WTC11 (cell line): Measurements from ENCODE around the gene PCDHA13. TPM values are rescaled to one million over a fixed set of nuclear protein-coding genes. Genes with fewer than 3 reads are reported as not detected.
"Not testable (repeated sequence)": the region's sequence is repeated elsewhere in the genome, so short reads cannot be mapped to it uniquely, and the experiment has no call there.

Source experiments
- ATAC-seq: fragments of 200-7000 bp; cut with Tn5 transposase; 2 replicates; pipeline ENCODE4 v1.10.0; 2021; ENCODE audit warnings: mild to moderate bottlenecking, moderate library complexity
- CTCF ChIA-PET: fragments of 300-600 bp; sonication (Branson Sonifier 250); formaldehyde crosslinking; loops from one replicate; lab custom pipeline; 2021; ENCODE audit warnings: antibody characterized with exemption; lab: Charles Lee
- POLR2A ChIA-PET: fragments of 350-600 bp; sonication (Branson Sonifier 250); formaldehyde crosslinking; loops from one replicate; lab custom pipeline; 2021; ENCODE audit warnings: antibody characterized with exemption; lab: Charles Lee
- DNase-seq: peaks from one replicate; pipeline ENCODE4 v3.0.0; 2021; ENCODE audit warnings: low spot score
- H3K27ac Mint-ChIP-seq: 2 replicates; pipeline ENCODE4 v1.8.0; 2021; ENCODE audit warnings: mixed read lengths
- H3K27me3 Mint-ChIP-seq: 2 replicates; pipeline ENCODE4 v1.8.0; 2021; ENCODE audit warnings: low read depth, mild to moderate bottlenecking, moderate library complexity, mixed read lengths
- H3K36me3 Mint-ChIP-seq: 2 replicates; pipeline ENCODE4 v1.8.0; 2021; ENCODE audit warnings: mixed read lengths
- H3K4me1 Mint-ChIP-seq: 2 replicates; pipeline ENCODE4 v1.8.0; 2022; ENCODE audit warnings: mixed read lengths
- H3K4me3 Mint-ChIP-seq: 2 replicates; pipeline ENCODE4 v1.8.0; 2021; ENCODE audit warnings: mild to moderate bottlenecking, moderate library complexity, mixed read lengths
- H3K9me3 Mint-ChIP-seq: 2 replicates; pipeline ENCODE4 v1.8.0; 2021; ENCODE audit warnings: mixed read lengths
- ATF2 ChIP-seq: sonication (generic); formaldehyde crosslinking; IDR thresholded peaks from 2 replicates; pipeline ENCODE4 v1.8.1; 2022; ENCODE audit warnings: low read depth, missing genetic modification reagents, borderline replicate concordance
- E2F4 ChIP-seq: sonication (generic); formaldehyde crosslinking; IDR thresholded peaks from 2 replicates; pipeline ENCODE4 v1.8.1; 2022; ENCODE audit warnings: low read depth, mild to moderate bottlenecking, moderate library complexity, missing genetic modification reagents, borderline replicate concordance
- ESRRA ChIP-seq: sonication (generic); formaldehyde crosslinking; IDR thresholded peaks from 2 replicates; pipeline ENCODE4 v1.8.1; 2022; ENCODE audit warnings: mild to moderate bottlenecking, missing genetic modification reagents, borderline replicate concordance
- GRHL2 ChIP-seq: fragments of 250-450 bp; sonication (Bioruptor Pico); IDR thresholded peaks from 2 replicates; pipeline ENCODE4 v1.8.0; 2022; ENCODE audit warnings: mild to moderate bottlenecking, moderate library complexity; ENCODE audit not compliant: insufficient replicate concordance, severe bottlenecking
- IRF1 ChIP-seq: sonication (generic); formaldehyde crosslinking; IDR thresholded peaks from 2 replicates; pipeline ENCODE4 v1.8.0; 2023; ENCODE audit warnings: missing genetic modification reagents
- JUN ChIP-seq: sonication (generic); formaldehyde crosslinking; IDR thresholded peaks from 2 replicates; pipeline ENCODE4 v1.8.0; 2023; ENCODE audit warnings: mild to moderate bottlenecking, missing genetic modification reagents
- NR2C2 ChIP-seq: sonication (generic); formaldehyde crosslinking; IDR thresholded peaks from 2 replicates; pipeline ENCODE4 v1.8.0; 2022; ENCODE audit warnings: mild to moderate bottlenecking, missing genetic modification reagents
- OVOL2 ChIP-seq: fragments of 250-450 bp; sonication (Bioruptor Pico); IDR thresholded peaks from 2 replicates; pipeline ENCODE4 v1.9.0; 2021; ENCODE audit warnings: mild to moderate bottlenecking, borderline replicate concordance
- PRDM15 ChIP-seq: sonication (generic); formaldehyde crosslinking; IDR thresholded peaks from 2 replicates; pipeline ENCODE4 v1.8.0; 2022; ENCODE audit warnings: missing genetic modification reagents
- PREB ChIP-seq: sonication (generic); formaldehyde crosslinking; IDR thresholded peaks from 2 replicates; pipeline ENCODE4 v1.8.1; 2022; ENCODE audit warnings: mild to moderate bottlenecking, missing genetic modification reagents, moderate library complexity, borderline replicate concordance
- ZNF416 ChIP-seq: fragments of 250-450 bp; sonication (Bioruptor Pico); IDR thresholded peaks from 2 replicates; pipeline ENCODE4 v1.9.0; 2021; ENCODE audit warnings: mild to moderate bottlenecking, inconsistent platforms
- ZNF671 ChIP-seq: fragments of 250-450 bp; sonication (Bioruptor Pico); IDR thresholded peaks from 2 replicates; pipeline ENCODE4 v1.8.0; 2021; ENCODE audit warnings: mild to moderate bottlenecking
- ZSCAN18 ChIP-seq: fragments of 250-450 bp; sonication (Bioruptor Pico); IDR thresholded peaks from 2 replicates; pipeline ENCODE4 v2.1.2; 2022; ENCODE audit warnings: mild to moderate bottlenecking, moderate library complexity
- total RNA-seq: library from RNA; stranded (reverse); gene quantifications from 3 replicates; pipeline ENCODE4 v1.2.3, GENCODE V29; 2021

Gene PCDHA13
- total RNA-seq, 1 experiment from 2014 or later = 3.8 TPM

- DNase-seq, H3K27ac Mint-ChIP-seq, H3K27me3 Mint-ChIP-seq, ATAC-seq, H3K36me3 Mint-ChIP-seq, H3K9me3 Mint-ChIP-seq, POLR2A ChIA-PET: not testable (repeated sequence)
- H3K4me1 Mint-ChIP-seq = peaks cover 32% of the 10 kb centered on the region
- H3K4me3 Mint-ChIP-seq = peak overlapping the region; percentile 99
- TF ChIP-seq E2F4 (CRISPR knock-in tag) = 0 out of 2 replicates have a peak, but pooled peaks have one; percentile 49
- TF ChIP-seq JUN (CRISPR knock-in tag) = 0 out of 2 replicates have a peak, but pooled peaks have one; percentile 30
- TF ChIP-seq ESRRA = 0 out of 2 replicates have a peak, but pooled peaks have one; percentile 44
- CTCF ChIA-PET = interaction anchor here (0.8 to 2.6 kb wide), 5 partner anchors 21 to 164 kb away, joined by 3 to 51 read pairs (median 21); partner anchors contain the start of genes PCDHA10, PCDHA2 and PCDHAC1
These were observed 5.2 kb upstream of the PCDHA13 start for GRCh38 chr5:140876541-140877261.

GRCh38 chr5:140877262-140877581 lies 4.7 kb upstream of the PCDHA13 start:
- no peaks in the 10 kb centered on the region for H3K9me3 Mint-ChIP-seq
- peaks cover 31% of the 10 kb centered on the region for H3K4me1 Mint-ChIP-seq
- ATAC-seq (no peak), DNase-seq (no peak)
- ChIA-PET POLR2A (no interaction called here), CTCF (interaction anchor here (2.6 kb wide), 1 partner anchor 164 kb away, joined by 51 read pairs; no protein-coding TSS in a partner anchor)
- H3K27ac Mint-ChIP-seq = no peak overlapping the region
- H3K27me3 Mint-ChIP-seq = no peaks in the 10 kb centered on the region
- TF ChIP-seq OVOL2 (CRISPR knock-in tag) (no peak), ATF2 (CRISPR knock-in tag) (no peak), ZNF671 (CRISPR knock-in tag) (no peak), IRF1 (CRISPR knock-in tag) (no peak), PREB (CRISPR knock-in tag) (no peak), PRDM15 (CRISPR knock-in tag) (no peak), ZNF416 (CRISPR knock-in tag) (no peak), ZSCAN18 (CRISPR knock-in tag) (no peak), NR2C2 (CRISPR knock-in tag) (no peak), GRHL2 (CRISPR knock-in tag) (no peak)
- TF ChIP-seq, all 79 proteins: peak for 0
- Mint-ChIP-seq H3K4me3 (no peak overlapping the region), H3K36me3 (no peaks in the 10 kb centered on the region)
